ENCODE measurements around the gene GNA14. TPM values are rescaled to one million over a fixed set of nuclear protein-coding genes. Genes with fewer than 3 reads are reported as not detected.

Gene GNA14
- polyA plus RNA-seq, 3 donors, result 0.04 TPM; not detected in 2

DNA sequence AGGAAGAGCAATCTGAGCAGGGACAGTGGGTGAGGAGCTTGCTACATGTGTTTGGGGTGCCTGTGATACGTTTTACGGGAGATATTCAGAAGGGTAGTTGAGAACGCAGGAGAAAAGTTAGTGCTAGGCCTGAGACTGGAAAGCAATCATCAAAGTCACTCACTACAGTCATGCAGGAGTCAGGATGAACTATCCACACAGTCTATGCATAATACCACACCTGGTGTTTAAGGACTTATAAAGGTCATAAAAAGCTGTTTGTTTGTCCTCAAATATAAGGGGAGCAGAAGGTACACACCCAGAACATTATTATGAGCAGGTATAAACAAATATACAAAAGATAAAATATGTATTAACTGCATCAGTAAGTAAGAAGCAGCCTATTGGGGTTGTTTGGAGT is 176.6 kb downstream of the GNA14 start:
- Histone ChIP-seq H3K36me3 (replicated peaks in 1 of 2; ENCODE audit: control insufficient read depth in 1 of 2, insufficient read depth in 2 of 2, low read length in 2 of 2) (no peaks in the 10 kb centered on the region), H2AFZ (ENCODE audit: insufficient read depth, low read depth, low read length, poor library complexity, severe bottlenecking) (no peak overlapping the region), H3K4me1 (ENCODE audit: control insufficient read depth in 1 of 2, insufficient read depth in 2 of 2, low read length in 2 of 2) (no peaks in the 10 kb centered on the region), H3K4me3 (replicated peaks in 1 of 3; ENCODE audit: low read depth in 2 of 3, low read length in 3 of 3) (no peak overlapping the region), H3K27ac (ENCODE audit: low read depth in 1 of 2, low read length in 2 of 2) (no peak overlapping the region), H3K9ac (ENCODE audit: insufficient read depth, low read length, poor library complexity, severe bottlenecking) (no peak overlapping the region), H3K79me2 (ENCODE audit: insufficient read depth, low read length) (no peaks in the 10 kb centered on the region), H3K9me3 (replicated peaks in 1 of 2; ENCODE audit: control insufficient read depth in 1 of 2, insufficient read depth in 1 of 2, low read length in 2 of 2) (peaks cover 0 to 3% of the 10 kb centered on the region in 2 donors), H4K20me1 (ENCODE audit: insufficient read depth, low read length) (no peaks in the 10 kb centered on the region), H3K27me3 (ENCODE audit: control insufficient read depth in 2 of 2, insufficient read depth in 2 of 2, low read length in 2 of 2) (no peaks in the 10 kb centered on the region), H3K4me2 (replicated peaks; ENCODE audit: extremely low read depth, low read length, poor library complexity, severe bottlenecking) (no peak overlapping the region)
- no peak for DNase-seq
- Mint-ChIP-seq H3K9me3 (peaks cover 0 to 6% (median 3%) of the 10 kb centered on the region in 7 donors), H3K36me3 (no peaks in the 10 kb centered on the region), H3K27ac (no peak overlapping the region), H3K4me1 (no peaks in the 10 kb centered on the region), H3K4me3 (no peak overlapping the region), H3K27me3 (ENCODE audit: low read depth in 3 of 3) (no peaks in the 10 kb centered on the region)
- intact Hi-C loops (cut with micrococcal nuclease), result no loop called here
- no CpG with 5 or more reads among the region's 3 CpGs for WGBS (ENCODE audit: insufficient coverage)
- TF ChIP-seq, protein P1, sequence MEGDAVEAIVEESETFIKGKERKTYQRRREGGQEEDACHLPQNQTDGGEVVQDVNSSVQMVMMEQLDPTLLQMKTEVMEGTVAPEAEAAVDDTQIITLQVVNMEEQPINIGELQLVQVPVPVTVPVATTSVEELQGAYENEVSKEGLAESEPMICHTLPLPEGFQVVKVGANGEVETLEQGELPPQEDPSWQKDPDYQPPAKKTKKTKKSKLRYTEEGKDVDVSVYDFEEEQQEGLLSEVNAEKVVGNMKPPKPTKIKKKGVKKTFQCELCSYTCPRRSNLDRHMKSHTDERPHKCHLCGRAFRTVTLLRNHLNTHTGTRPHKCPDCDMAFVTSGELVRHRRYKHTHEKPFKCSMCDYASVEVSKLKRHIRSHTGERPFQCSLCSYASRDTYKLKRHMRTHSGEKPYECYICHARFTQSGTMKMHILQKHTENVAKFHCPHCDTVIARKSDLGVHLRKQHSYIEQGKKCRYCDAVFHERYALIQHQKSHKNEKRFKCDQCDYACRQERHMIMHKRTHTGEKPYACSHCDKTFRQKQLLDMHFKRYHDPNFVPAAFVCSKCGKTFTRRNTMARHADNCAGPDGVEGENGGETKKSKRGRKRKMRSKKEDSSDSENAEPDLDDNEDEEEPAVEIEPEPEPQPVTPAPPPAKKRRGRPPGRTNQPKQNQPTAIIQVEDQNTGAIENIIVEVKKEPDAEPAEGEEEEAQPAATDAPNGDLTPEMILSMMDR (IDR thresholded peaks at IDR 0.05), result no peak

DNA sequence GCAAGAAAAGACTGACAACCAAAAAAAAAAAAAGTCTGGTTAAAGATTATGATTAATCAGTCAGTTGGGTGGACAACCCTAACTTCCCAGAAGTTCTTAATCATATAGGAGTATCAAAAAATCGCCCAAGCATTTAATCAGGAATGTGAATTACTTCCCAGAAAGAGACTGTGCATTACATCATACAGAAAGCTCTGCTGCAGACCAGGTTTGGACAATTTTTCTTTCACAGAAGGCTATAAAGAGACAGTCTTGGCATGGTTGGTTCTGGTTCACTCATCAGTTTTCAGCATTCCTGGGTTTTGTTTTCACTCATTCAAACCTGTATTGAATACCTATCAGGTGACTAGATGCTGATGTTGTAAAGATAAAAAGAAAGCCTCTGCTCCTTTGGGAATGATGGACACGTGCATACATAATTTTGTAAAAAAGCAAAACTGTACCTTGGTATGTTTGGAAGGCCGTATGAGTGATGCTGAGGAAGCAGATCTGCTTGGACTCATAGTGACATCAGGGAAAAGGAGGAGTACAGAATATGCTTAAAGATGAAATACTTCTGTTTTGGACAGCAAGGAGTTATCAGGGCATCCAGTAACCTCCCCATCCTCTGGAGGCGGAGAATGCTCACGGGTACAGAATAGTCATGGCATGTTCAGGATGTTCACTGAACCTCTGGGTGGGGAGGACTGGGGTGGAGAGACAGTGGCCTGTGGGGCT is 178.4 kb downstream of the GNA14 start:
- Histone ChIP-seq H3K4me1 (ENCODE audit: control insufficient read depth in 1 of 2, insufficient read depth in 2 of 2, low read length in 2 of 2) (no peaks in the 10 kb centered on the region), H3K4me2 (replicated peaks; ENCODE audit: extremely low read depth, low read length, poor library complexity, severe bottlenecking) (no peak overlapping the region), H3K36me3 (replicated peaks in 1 of 2; ENCODE audit: control insufficient read depth in 1 of 2, insufficient read depth in 2 of 2, low read length in 2 of 2) (no peaks in the 10 kb centered on the region), H3K4me3 (replicated peaks in 1 of 3; ENCODE audit: low read depth in 2 of 3, low read length in 3 of 3) (no peak overlapping the region), H3K9me3 (replicated peaks in 1 of 2; ENCODE audit: control insufficient read depth in 1 of 2, insufficient read depth in 1 of 2, low read length in 2 of 2) (peaks cover 0 to 3% of the 10 kb centered on the region in 2 donors), H3K79me2 (ENCODE audit: insufficient read depth, low read length) (no peaks in the 10 kb centered on the region), H3K27ac (ENCODE audit: low read depth in 1 of 2, low read length in 2 of 2) (no peak overlapping the region), H2AFZ (ENCODE audit: insufficient read depth, low read depth, low read length, poor library complexity, severe bottlenecking) (no peak overlapping the region), H3K9ac (ENCODE audit: insufficient read depth, low read length, poor library complexity, severe bottlenecking) (no peak overlapping the region), H3K27me3 (ENCODE audit: control insufficient read depth in 2 of 2, insufficient read depth in 2 of 2, low read length in 2 of 2) (no peaks in the 10 kb centered on the region), H4K20me1 (ENCODE audit: insufficient read depth, low read length) (no peaks in the 10 kb centered on the region)
- 92% methylated on average over 4 of the region's 5 CpGs for WGBS (ENCODE audit: insufficient coverage)
- TF ChIP-seq, protein P1 (IDR thresholded peaks at IDR 0.05), result no peak
- no peak for DNase-seq
- Mint-ChIP-seq H3K4me1 (no peaks in the 10 kb centered on the region), H3K9me3 (peaks cover 0 to 6% (median 3%) of the 10 kb centered on the region in 7 donors), H3K4me3 (no peak overlapping the region), H3K27me3 (ENCODE audit: low read depth in 3 of 3) (no peaks in the 10 kb centered on the region), H3K27ac (no peak overlapping the region), H3K36me3 (no peaks in the 10 kb centered on the region)
- intact Hi-C loops (cut with micrococcal nuclease), result no loop called here
